Activated CD8-positive, alpha-beta memory T cell treated with anti-CD3 and anti-CD28 coated beads for 1 hour (primary cell): Measurements from ENCODE around the gene C5.
"Not testable (repeated sequence)": the region's sequence is repeated elsewhere in the genome, so short reads cannot be mapped to it uniquely, and the experiment has no call there.

ENCODE experiments used
- DNase-seq, 2 donors: peaks; one replicate each; pipeline ENCODE4 v3.0.0-alpha.2; 2020; ENCODE audit warnings: low read depth in 1 of 2; ENCODE audit errors: extremely low read depth in 1 of 2

C5 gene

DNA sequence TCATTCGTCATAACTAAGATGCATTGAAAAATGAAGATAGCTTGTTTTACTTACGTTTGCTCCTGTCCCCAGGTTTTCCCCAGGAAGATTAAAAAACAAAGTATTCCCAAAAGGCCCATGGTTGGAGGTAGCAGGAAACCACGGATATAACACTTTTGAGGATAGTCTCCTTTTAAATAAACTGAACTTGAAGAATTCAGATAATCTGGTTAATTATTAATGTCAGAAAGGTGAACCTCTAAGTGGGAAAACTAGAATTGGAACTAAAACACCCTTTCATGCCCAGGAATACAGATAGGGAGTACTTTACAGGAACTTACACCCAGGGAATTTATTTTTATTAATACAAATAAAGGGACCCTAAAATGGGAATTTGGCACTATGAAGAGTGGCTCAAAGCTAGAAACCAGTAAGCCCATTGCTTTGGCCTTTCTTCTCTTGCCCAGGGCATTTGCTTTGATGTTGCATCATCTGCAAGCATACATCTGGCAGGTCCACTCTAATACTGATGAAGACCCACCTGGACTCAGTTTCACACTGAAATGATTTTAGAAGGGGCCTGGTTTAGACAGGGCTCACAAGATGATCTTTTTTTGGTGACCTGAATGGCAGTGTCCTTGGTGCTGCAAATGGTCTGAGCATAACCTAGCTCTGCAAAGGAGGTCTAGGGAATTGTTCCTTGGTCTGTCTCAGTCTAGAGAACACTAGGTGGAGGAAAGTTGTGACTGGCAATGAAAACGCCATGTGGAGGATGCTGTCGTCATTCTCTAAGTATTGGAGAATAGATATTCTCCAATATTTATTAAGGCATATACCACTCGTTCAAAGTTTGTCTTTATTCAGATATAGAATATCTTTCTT is at the start of gene C5:
C5 (minus strand) TSS at position 148 of the 861 bp plus-strand sequence; CDS start at position 119, 29 bp downstream.
- DNase-seq, result no peak

DNA sequence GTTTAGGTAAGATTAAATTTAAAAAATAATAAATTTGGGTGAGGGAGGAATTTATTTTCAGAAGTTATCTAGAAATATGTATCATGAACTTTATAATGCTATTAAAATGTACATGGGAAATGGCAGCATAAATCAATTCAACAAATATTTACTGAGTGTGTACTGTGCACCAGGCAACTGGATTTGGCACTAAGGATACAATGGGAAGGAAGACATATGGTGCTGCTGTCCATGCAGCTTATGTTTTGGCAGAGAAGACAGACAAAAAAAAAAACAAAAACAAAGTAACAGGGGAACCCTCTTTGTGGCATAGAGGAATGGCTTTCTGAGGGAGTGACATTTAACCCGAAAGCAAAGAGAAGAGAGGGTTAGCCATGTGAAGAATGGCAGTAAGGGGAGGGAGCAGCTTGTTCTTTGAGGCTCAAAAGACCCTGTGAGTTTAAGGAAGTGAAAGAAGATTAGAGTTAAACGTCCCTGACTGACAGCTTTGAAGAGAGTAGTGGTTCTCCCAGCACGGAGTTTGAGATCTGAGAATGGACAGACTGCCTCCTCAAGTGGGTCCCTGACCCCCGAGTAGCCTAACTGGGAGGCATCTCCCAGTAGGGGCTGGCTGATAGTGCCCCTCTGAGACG is 48.6 kb upstream of the C5 start:
- DNase-seq, result no peak

DNA sequence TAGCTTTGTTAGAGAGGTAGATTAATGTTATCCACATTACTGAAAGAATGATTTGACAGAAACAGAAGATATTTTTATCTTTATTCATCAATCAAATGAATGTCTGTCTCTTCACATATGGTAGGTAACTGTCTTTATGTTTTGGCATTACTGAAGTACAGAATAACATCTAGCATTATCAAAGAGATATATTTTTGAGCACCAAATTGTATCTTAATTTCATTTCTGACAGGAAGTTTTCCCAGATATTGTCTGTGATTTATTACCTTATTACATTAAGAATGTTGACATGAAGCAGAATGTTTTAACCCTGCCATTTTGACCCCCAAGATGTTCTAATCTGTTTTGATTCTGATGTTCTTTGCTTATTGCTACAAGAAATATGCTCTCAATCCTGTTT is 45.0 kb upstream of the C5 start:
- DNase-seq, result no peak

DNA sequence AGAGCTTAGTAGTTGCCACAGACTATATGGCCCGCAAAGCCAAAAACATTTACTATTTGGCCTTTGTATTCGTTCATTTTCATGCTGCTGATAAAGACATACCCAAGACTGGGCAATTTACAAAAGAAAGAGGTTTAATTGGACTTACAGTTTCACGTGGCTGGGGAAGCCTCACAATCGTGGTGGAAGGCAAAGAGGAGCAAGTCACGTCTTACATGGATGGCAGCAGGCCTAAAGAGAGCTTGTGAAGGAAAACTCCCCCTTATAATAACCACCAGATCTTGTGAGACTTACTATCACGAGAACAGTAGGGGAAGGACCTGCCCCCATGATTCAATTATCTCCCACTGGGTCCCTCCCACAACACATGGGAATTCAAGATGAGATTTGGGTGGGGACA is 40.7 kb upstream of the C5 start:
- not testable (repeated sequence) for DNase-seq

DNA sequence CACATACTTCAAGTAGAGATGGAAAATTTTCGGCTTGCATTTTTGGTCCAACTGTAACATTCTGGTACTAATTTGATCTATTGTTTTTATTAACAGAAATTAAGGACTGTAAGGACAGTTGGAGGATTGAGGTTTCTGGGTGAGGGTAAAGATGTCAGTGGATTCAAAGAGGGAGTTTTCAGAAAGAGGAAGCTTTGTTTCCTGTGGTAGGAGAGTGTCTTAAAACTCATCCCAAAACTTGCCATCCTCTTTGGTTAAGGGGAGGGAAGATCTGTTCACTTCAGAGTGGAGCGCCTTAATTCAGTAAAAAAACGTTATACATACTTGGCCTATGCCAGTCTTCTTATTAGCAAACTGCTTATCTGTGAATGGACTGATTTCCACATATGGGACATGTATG is 38.5 kb upstream of the C5 start:
- DNase-seq, result no peak

DNA sequence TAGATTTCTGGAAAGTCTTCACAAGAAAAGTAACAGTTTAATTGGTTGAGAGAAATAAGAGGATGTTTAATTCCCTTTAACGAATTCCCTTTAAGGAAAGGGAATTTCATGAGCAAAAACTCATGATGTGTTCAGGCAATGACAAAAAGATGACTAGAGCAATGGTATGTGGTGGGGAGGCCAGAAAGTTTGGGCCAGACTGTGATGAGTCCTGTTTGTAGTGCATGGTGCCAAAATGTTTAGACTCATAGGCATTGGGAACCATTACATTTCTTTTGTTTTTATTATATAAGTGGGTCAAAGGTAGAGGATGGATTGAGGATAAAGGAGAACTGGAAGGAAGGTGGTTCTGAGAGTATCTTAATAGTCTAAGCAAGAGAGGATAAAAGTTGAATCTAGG is 35.6 kb upstream of the C5 start:
- DNase-seq, result no peak

DNA sequence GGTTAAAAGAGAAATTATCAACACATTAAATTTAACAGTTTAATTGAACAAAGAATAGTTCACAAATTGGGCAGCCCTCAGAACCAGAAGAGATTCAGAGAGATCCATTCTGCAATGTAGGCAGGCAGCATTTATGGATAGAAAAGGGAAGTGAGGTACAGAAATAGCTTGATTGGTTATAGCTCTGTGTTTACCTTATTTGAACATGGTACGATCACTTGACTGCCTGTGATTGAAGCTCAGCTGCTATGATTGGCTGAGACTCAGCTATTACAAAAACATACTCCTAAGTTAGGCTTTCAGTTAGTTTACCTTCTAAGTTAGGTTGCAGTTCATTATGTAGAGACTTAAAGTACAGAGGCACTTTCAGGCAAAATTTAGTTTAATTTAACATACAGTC is 32.0 kb upstream of the C5 start:
- no peak for DNase-seq

DNA sequence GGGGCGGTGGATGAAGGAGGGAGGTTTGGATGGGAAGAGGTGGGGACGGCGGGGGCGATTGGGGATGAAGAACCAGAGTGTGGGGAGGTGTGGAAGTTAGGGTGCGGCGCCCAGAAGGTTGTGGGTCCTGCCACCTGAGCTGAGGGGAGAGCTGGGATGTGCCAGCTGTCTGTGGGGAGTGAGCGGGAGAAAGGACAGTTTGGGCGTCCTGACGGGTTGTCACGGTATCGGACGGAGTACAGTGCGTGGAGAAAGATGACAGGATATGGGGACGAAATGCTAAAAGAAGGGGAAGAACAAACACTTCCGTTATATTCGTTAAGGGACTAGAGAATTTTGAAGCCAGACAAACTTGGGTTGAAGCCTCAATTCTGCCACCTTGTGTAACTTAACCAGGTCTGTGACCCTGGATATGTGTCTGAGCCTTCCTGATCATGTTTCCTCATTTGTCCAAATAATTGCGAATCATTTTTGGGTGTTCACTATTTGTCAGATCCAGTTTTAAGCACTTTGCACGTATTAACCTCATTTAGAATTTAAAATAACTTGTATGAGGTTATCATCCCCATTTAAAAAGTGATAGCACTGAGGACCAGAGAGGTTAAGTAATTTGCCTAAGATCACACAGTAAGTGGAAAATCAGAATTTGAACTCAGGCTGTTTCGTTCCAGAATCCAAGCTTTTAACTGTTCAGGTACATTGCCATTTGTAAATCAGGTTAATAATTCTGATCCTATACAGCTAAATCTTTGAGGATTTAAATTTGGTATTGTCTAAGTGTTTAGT is 25.4 kb upstream of the C5 start:
- DNase-seq, result no peak

DNA sequence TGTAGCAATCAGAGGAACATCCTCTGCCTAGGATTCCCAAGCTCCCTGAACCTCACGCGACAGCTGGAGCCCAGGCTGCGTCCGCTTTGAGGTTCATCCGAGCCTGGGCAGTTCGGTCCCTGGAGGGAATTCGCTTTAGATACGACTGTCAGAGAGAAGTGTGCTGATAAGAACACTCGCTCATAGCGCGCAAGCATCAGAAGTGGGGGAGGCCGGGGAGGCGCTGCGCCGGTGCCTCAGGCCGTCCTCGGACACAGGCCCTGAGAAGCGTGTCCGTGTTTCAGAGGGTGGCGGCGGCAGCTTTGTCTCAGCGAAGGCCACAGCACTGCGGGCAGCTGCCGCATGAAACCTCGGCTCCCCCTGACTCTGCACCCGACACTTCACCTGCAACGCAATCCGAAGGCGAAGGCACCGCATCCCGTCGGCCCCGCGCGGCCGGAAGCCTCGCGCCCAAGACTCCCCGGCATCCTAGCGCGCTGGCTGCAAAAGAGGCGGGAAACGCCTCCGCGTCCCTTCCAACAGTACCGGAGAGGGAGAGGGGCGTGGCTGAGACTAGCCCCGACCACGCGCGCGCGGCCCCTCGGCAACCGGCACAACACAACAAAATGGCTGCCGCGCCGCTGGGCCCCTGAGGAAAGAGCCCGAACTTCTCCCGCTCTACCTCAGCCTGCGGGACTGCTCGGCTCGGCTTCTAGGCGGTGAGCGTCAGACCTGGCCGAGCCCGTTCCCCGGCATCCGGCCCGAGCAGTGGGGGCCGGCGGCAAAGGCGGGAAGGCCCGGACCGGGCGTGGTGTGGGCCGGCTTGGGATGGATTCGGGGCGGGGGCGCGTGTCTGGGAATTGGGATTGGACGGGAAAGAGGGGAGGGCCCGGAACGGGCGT is 24.5 kb upstream of the C5 start, which contains the start of gene CNTRL:
CNTRL (plus strand) TSS at position 586 of the 881 bp plus-strand sequence. CDS start 13,372 bp downstream, outside the sequence.
- DNase-seq, result peak; percentile 56 to 71

DNA sequence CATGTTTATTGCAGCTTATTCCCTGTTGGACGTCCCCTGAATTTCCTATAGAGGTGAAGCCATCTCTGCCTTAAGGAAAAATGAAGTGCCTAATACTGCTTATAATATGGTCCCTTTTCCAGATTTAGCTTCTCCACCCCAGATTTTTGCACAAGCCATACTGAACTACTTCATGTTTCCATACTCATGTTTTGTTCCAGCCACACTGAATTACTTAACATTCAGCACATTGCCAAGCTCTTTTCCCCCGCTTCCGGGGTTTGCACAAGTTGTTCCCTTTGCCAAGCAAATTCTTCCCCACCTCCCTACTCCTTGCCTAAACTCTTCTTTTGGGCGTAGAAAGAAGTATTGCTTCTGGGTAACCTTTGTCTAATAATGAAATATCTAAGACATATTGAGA is 23.0 kb upstream of the C5 start:
- no peak for DNase-seq

DNA sequence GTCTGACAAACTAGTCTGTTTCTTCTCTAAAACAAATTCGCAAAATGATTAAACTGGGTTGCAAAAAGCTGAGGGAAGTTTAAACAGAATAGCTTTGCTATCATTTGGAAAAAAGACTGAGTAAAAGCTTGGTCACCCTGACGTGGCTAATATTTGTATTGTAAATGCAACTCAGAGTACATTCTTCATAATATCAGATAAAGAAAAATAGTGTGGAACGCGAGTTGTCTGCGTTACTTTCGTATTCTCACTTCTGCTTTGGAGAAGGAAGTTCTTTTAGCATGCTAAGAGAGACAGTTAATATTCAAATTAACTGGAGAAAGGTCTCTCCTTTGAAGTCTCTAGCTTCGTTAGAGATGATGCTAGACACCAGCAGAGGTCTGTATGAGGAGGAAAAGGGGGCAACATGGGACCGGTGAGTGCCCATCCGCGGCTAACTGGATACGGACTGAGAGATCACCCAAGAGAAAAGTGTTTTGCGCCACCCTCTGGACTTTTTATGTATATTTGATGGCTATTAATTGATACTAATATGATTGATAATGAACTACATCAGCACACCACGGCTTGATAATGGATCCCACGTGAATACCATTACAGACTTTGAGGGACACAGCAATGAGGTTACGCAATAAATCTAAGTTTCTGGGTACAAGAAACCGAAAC is 21.8 kb upstream of the C5 start:
- DNase-seq, result no peak

DNA sequence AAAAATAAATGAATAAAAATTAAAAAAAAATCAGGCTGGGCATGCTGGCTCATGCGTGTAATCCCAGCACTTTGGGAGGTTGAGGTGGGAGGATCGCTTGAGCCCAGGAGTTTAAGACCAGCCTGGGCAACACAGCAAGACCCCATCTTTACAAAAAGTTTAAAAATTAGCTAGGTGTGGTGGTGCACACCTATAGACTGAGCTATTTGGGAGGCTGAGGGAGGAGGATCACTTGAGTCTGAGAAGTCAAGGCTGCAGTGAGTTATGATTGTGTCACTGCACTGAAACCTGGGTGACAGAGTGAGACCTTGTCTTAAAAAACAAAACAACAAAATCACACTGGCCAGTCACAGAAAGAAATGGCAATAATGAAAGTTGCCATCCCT is 21.3 kb upstream of the C5 start:
- no peak for DNase-seq

DNA sequence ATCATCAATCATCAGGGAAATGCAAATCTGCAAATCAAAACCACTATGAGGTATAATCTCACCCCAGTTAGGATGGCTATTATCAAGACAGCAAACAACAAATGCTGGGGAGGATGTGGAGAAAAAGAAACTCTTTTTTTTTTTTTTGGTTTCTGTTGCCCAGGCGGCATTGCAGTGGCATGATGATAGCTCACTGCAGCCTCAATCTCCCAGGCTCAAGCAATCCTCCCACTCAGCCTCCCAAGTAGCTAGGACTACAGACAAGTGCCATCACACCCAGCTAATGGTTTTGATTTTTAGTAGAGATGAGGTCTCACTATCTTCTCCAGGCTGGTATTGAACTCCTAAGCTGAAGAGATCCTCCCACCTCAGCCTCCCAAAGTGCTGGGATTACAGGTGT is 19.3 kb upstream of the C5 start:
- DNase-seq, result no peak

DNA sequence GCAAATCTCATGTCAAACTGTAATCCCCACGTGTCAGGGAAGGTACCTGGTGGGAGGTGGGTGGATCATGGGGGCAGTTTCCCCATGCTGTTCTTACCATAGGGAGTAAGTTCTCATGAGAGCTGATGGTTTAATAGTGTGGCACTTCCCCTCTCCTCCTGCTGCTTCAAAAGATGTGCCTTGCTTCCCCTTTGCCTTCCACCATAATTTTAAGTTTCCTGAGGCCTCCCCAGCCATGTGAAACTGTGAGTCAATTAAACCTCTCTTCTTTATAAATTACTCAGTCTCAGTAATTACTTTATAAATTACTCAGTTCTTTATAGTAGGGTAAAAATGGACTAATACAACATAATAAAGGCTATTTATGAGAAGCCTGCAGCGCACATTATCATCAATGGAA is 17.6 kb upstream of the C5 start:
- DNase-seq, result no peak

DNA sequence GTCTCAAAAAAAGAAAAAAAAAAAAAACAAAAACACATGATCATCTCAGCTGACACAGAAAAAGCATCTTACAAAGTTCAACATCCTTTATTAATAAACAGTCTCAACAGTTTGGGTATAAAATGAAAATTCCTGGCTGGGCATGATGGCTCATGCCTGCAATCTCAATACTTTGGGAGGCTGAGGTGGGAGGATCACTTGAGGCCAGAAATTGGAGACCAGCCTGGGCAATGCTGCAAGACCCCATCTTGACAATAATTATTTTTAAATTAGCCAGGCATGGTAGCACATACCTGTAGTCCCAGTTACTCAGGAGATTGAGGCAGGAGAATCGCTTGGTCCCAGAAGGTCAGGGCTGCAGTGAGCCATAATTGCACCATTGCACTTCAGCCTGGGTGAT is 16.8 kb upstream of the C5 start:
- DNase-seq, result no peak

DNA sequence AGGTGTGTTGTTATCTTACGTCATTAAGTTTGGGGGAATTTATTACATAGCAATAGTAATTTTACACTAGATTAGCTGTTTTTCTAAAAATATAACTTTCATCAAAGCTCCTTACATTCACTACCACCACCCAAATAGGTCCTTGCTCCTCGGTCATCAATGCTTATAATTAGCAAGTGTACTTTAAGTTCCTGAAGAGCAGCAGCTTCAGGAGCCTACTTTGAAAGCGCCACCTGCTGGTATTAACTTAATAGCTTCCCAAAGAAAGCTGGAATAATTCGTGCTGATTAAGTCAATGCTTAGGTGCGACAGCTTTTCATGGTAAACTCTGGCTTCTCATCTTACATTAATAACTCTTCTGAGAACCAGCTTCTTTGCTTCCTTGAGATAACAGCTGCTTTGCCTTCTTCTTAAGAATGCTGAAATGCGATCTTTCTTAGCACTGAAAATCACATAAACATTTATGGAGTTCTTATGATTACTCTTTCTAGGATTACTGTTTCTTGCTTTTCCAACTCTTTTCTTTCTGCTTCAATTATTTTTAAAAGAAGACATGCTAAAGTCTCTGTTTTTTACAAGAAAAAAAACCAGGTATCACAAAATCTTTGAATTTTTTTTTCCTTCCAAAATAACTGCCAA is 10.0 kb upstream of the C5 start:
- DNase-seq, result no peak

DNA sequence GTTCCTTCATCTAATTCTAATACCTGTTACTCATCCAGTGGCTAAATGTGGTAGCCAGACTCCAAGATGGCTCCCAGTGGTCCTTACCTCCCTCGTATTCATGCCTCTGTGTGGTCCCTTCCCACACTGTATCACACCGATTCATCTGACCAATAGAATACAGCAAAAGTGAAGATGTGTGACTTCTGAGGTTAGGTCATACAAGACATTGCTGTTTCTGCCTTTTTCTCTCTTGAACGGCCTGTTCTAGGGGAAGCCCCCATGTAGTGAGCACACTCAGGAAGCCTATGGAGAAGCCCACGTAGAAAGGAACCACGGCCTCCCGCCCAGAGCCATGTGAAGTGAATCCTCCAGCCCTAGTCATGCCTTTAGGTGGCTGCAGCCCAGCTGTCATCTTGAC is 9.4 kb upstream of the C5 start:
- DNase-seq, result no peak

DNA sequence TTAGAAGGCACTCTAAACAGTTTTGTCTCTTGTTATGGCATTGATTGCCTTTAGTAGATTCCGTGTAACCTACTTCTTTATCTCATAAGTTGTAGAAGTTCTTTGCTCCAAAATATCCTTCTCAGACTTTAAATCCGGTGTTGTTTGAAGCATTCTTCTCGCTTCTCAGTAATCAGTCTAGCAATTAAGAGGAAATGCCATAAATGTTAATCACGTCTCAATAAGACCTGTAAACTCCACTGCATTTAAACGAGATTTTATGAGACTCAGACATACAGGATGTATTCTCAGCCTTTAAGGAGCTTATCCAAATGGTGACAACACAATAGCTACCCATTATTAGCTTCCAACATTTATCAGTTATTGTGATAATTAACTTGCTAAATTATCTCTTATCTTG is 7.7 kb upstream of the C5 start:
- DNase-seq, result no peak

DNA sequence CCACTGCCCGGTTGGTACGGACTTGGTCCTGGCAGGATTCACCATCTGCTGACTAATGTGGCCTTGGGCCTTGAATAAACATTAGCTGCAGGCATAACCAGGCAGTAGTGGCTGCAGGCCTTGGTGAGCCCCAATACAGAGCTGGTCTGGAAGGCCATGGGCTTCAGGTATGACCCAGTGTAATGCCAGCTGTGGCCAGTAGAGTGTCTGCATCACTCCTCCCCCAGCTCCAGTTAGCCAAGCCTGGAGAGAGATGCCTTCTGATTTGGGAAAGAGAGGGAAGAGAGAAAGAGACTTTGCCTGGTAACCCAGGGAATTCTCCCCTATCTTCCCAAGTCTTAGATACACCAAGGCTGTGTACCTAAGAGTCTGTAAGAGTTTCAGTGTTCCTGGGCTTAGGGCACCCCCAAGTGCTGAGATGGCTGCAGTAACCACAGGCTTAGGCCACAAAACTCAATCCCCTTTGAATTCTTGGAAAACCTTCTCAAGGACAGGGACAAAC is 5.6 kb upstream of the C5 start:
- DNase-seq, result no peak
